Hematopoietic multipotent progenitor cell treated with erythropoietin and hydrocortisone succinate and interleukin-3 and kit ligand, for 6 days (in vitro differentiated cells): Measurements from ENCODE around the gene SIX1.

Experiments used
- DNase-seq: peaks from one replicate; pipeline ENCODE4 v3.0.0-alpha.2; 2015

Gene SIX1

GRCh38 chr14:60641742-60642269 lies 7.5 kb downstream of the SIX1 start:
- DNase-seq, result no peak

GRCh38 chr14:60640859-60641741 lies 8.2 kb downstream of the SIX1 start:
- no peak for DNase-seq

- no peak for DNase-seq
Measured at GRCh38 chr14:60639674-60640073, 9.6 kb downstream of the SIX1 start.

- DNase-seq, result no peak
Measured at GRCh38 chr14:60637479-60638315, 11.6 kb downstream of the SIX1 start.

- no peak for DNase-seq
Measured at GRCh38 chr14:60636879-60637478, 12.3 kb downstream of the SIX1 start.

- DNase-seq, result no peak
Measured at GRCh38 chr14:60634153-60634552, 15.1 kb downstream of the SIX1 start.

- no peak for DNase-seq
Measured at GRCh38 chr14:60632777-60633176, 16.5 kb downstream of the SIX1 start.

- DNase-seq, result no peak
Measured at GRCh38 chr14:60632257-60632656, 17.0 kb downstream of the SIX1 start.

- DNase-seq, result no peak
Measured at GRCh38 chr14:60631842-60632241, 17.4 kb downstream of the SIX1 start.

GRCh38 chr14:60630129-60630528 lies 19.1 kb downstream of the SIX1 start:
- no peak for DNase-seq

GRCh38 chr14:60628892-60629291 lies 20.4 kb downstream of the SIX1 start:
- no peak for DNase-seq

GRCh38 chr14:60622917-60623257 lies 26.4 kb downstream of the SIX1 start:
- DNase-seq, result no peak

- DNase-seq, result no peak
Measured at GRCh38 chr14:60622210-60622916, 26.9 kb downstream of the SIX1 start.

- no peak for DNase-seq
Measured at GRCh38 chr14:60621386-60621785, 27.9 kb downstream of the SIX1 start.

GRCh38 chr14:60618241-60618640 lies 31.0 kb downstream of the SIX1 start:
- DNase-seq, result no peak

GRCh38 chr14:60616461-60616959 lies 32.8 kb downstream of the SIX1 start:
- no peak for DNase-seq

- no peak for DNase-seq
Measured at GRCh38 chr14:60602291-60602690, 47.0 kb downstream of the SIX1 start.

GRCh38 chr14:60599727-60600126 lies 49.5 kb downstream of the SIX1 start:
- DNase-seq, result no peak

- no peak for DNase-seq
Measured at GRCh38 chr14:60596139-60596538, 53.1 kb downstream of the SIX1 start.

- no peak for DNase-seq
Measured at GRCh38 chr14:60594062-60594461, 55.2 kb downstream of the SIX1 start.
